Hepatocyte (in vitro differentiated cells): ENCODE measurements around the gene NAV2. TPM values are rescaled to one million over a fixed set of nuclear protein-coding genes. Genes with fewer than 3 reads are reported as not detected.

Source experiments
- DNase-seq: peaks from one replicate; pipeline ENCODE4 v3.0.0-alpha.2; 2016; ENCODE audit warnings: low spot score
- H2AFZ ChIP-seq: fragments of 200-600 bp; sonication (generic); 2 replicates; pipeline ENCODE4 v1.6.0; 2016; ENCODE audit warnings: antibody characterized with exemption, mild to moderate bottlenecking
- H3K27ac ChIP-seq: fragments of 200-600 bp; sonication (generic); 2 replicates; pipeline ENCODE4 v1.5.1; 2016; ENCODE audit warnings: mild to moderate bottlenecking
- H3K27me3 ChIP-seq: fragments of 200-600 bp; sonication (generic); 2 replicates; pipeline ENCODE4 v1.6.1; 2016
- H3K36me3 ChIP-seq: fragments of 200-600 bp; sonication (generic); replicated peaks from 2 replicates; pipeline ENCODE4 v1.5.1; 2016; ENCODE audit warnings: low read depth; ENCODE audit not compliant: insufficient read depth
- H3K4me1 ChIP-seq: fragments of 200-600 bp; sonication (generic); 2 replicates; pipeline ENCODE4 v1.5.1; 2016; ENCODE audit warnings: mild to moderate bottlenecking, moderate library complexity; ENCODE audit not compliant: insufficient read depth
- H3K4me2 ChIP-seq: fragments of 200-600 bp; sonication (generic); 2 replicates; pipeline ENCODE4 v1.6.0; 2016
- H3K4me3 ChIP-seq: fragments of 200-600 bp; sonication (generic); 2 replicates; pipeline ENCODE4 v1.5.1; 2016; ENCODE audit warnings: mild to moderate bottlenecking
- H3K79me2 ChIP-seq: fragments of 200-600 bp; sonication (generic); 2 replicates; pipeline ENCODE4 v1.6.0; 2017; ENCODE audit warnings: mild to moderate bottlenecking
- H3K9me2 ChIP-seq: fragments of 200-600 bp; sonication (generic); replicated peaks from 2 replicates; pipeline ENCODE4 v1.6.0; 2017; ENCODE audit warnings: mild to moderate bottlenecking; ENCODE audit not compliant: insufficient read depth
- H3K9me3 ChIP-seq: fragments of 200-600 bp; sonication (generic); 2 replicates; pipeline ENCODE4 v1.5.1; 2016; ENCODE audit warnings: low read depth, mild to moderate bottlenecking
- H4K20me1 ChIP-seq: fragments of 200-600 bp; sonication (generic); 2 replicates; pipeline ENCODE4 v1.6.0; 2016; ENCODE audit warnings: mild to moderate bottlenecking; ENCODE audit not compliant: insufficient read depth, poor library complexity, severe bottlenecking
- CTCF ChIP-seq: fragments of 200-600 bp; sonication (generic); IDR thresholded peaks from 2 replicates; pipeline ENCODE4 v1.5.1; 2016; ENCODE audit warnings: antibody characterized with exemption, mild to moderate bottlenecking; ENCODE audit not compliant: poor library complexity
- EZH2 ChIP-seq: fragments of 200-600 bp; sonication (generic); IDR thresholded peaks from 2 replicates; pipeline ENCODE4 v1.6.1; 2016; ENCODE audit warnings: antibody characterized with exemption, mild to moderate bottlenecking, borderline replicate concordance
- EZH2phosphoT487 ChIP-seq: fragments of 200-600 bp; sonication (generic); IDR thresholded peaks from one replicate; pipeline ENCODE4 v1.6.1; 2018; ENCODE audit warnings: antibody characterized with exemption, mild to moderate bottlenecking, low read depth, moderate library complexity; ENCODE audit not compliant: unreplicated experiment, severe bottlenecking
- WGBS: methylation state at CpG from one replicate; pipeline ENCODE4 v1.1.6; 2016; ENCODE audit warnings: low lambda C conversion rate; ENCODE audit errors: missing lambda C conversion rate; 5-methylcytosine and 5-hydroxymethylcytosine counted together
- polyA plus RNA-seq: library from polyadenylated mRNA; unstranded; fragments of >200 nt; fragmentation: Nextera tagmentation; extraction: Ambion mirVana; gene quantifications from 2 replicates; pipeline ENCODE4 v1.2.1, GENCODE V29; 2016
- total RNA-seq: library from RNA; depleted of rRNA; stranded (reverse); fragments of >200 nt; gene quantifications from 2 replicates; pipeline ENCODE4 v1.2.3, GENCODE V29; 2014

Gene NAV2
- total and polyA plus RNA-seq, 2 experiments from 2014 or later, result 23.7 to 30.8 TPM

GRCh38 chr11:20014067-20014402 lies 301.4 kb downstream of the NAV2 start:
- no peaks in the 10 kb centered on the region for H3K9me2 ChIP-seq
- no peak overlapping the region for H3K4me2 ChIP-seq
- H3K27ac ChIP-seq, result peak overlapping the region; percentile 57
- TF ChIP-seq EZH2, result no peak
- TF ChIP-seq EZH2phosphoT487, result no peak
- no peak for TF ChIP-seq CTCF
- no peak overlapping the region for H2AFZ ChIP-seq
- no peaks in the 10 kb centered on the region for H4K20me1 ChIP-seq
- no peak for DNase-seq
- H3K27me3 ChIP-seq, result no peaks in the 10 kb centered on the region
- peaks cover 23% of the 10 kb centered on the region for H3K4me1 ChIP-seq
- no peak overlapping the region for H3K4me3 ChIP-seq
- H3K79me2 ChIP-seq, result peaks cover 25% of the 10 kb centered on the region
- WGBS, result 46% methylated on average over 2 of the region's 2 CpGs
- H3K36me3 ChIP-seq, result no peaks in the 10 kb centered on the region
- no peaks in the 10 kb centered on the region for H3K9me3 ChIP-seq

DNA sequence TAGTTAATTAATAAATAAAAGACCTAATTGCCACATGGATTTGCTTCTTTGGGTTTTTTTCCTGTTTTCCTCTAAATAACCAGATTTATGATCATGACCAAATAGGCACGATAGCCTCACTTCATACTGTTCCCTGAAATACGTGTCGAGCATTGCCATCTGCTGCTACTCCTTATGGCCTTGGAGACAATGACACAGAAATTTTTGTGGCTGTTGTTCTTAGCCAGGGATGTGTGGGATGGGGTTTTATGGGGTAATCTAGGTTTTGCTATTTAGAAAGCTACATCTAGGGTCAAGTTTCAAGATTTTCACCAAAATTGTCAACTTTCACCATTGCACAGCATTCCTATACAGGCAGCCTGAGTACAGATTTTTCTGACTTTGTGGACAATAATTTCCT lies 302.5 kb downstream of the NAV2 start:
- Histone ChIP-seq H3K9me2 (no peaks in the 10 kb centered on the region), H3K79me2 (peaks cover 30% of the 10 kb centered on the region), H3K27ac (no peak overlapping the region), H3K36me3 (no peaks in the 10 kb centered on the region), H3K27me3 (no peaks in the 10 kb centered on the region), H3K4me1 (peaks cover 31% of the 10 kb centered on the region), H4K20me1 (no peaks in the 10 kb centered on the region), H3K4me3 (no peak overlapping the region), H2AFZ (no peak overlapping the region), H3K4me2 (no peak overlapping the region), H3K9me3 (no peaks in the 10 kb centered on the region)
- no peak for DNase-seq
- TF ChIP-seq CTCF (no peak), EZH2 (no peak), EZH2phosphoT487 (no peak)
- WGBS, result 95% methylated on average over 3 of the region's 3 CpGs

DNA sequence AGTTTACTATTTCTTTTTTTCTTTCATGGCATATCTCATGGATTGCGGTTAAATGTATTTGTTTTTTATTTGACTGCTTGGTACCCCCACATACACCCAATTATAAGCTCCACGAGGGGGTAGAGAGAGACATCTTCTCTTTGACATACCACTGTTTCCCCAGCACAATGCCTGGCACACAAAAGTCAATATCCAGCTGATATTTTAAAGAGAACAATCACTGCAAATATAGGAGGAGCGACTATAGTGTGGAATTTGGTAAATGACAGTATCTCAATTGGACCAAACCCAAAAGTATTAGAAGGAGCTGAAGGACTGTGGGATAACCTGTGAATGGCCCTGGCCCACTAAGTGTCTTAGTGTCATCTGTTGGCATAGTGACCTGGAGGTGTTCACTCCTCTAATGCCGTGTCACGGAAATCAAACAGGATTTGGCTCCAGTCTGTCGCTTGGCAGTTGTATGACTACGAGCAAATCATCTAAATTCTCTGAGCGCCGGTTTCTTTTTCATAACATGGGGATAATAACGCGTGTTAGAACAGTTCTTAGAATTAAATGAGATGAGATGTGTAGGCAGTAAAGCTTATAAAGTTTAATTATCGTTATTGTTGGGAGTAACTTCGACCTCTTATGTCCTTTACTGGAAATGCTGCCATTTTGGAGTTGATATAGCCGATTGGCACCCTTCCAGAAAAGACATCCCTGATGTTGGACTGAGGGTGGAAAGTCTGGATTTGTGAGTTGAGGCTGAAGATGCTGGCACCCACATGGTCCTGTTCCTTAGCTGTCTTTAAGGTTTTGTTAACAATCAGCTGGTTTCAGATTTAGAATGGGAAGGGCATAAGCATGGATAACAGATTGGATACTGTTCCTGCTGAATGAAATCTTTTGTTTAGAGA lies 303.1 kb downstream of the NAV2 start:
- no peaks in the 10 kb centered on the region for H3K9me2 ChIP-seq
- 83% methylated on average over 14 of the region's 14 CpGs for WGBS
- no peak overlapping the region for H3K4me2 ChIP-seq

More for the DNA sequence above, 303.1 kb downstream of the NAV2 start:
- Histone ChIP-seq H3K36me3 (no peaks in the 10 kb centered on the region), H3K4me3 (no peak overlapping the region), H3K79me2 (peaks cover 32% of the 10 kb centered on the region), H3K27ac (no peak overlapping the region), H3K27me3 (no peaks in the 10 kb centered on the region), H2AFZ (no peak overlapping the region), H3K4me1 (peaks cover 36% of the 10 kb centered on the region), H4K20me1 (no peaks in the 10 kb centered on the region), H3K9me3 (no peaks in the 10 kb centered on the region)
- no peak for DNase-seq
- no peak for TF ChIP-seq CTCF
- no peak for TF ChIP-seq EZH2
- no peak for TF ChIP-seq EZH2phosphoT487
